ENCODE measurements around the gene CD22. TPM values are rescaled to one million over a fixed set of nuclear protein-coding genes. Genes with fewer than 3 reads are reported as not detected.

Gene CD22
- total and polyA plus RNA-seq, 2 of the 13 experiments (the other 11 are each of a cell fraction or from before 2014, with no cell fraction given): 0.71 to 1.7 TPM

- H3K9me3 ChIP-seq (ENCODE audit: low read length): no peaks in the 10 kb centered on the region
- in situ Hi-C loops (cut with HindIII; ENCODE audit: extremely low pct_ligation_motif_present, low pct_unique_long_range_greater_than_20kb): no loop called here
- H4K20me1 ChIP-seq (ENCODE audit: insufficient read depth, low read length): no peaks in the 10 kb centered on the region
- H3K4me2 ChIP-seq (ENCODE audit: low read depth, low read length): no peak overlapping the region
- no peak overlapping the region for H3K4me3 ChIP-seq (replicated peaks in 1 of 3; ENCODE audit: insufficient read depth in 1 of 3, low read depth in 2 of 3, low read length in 3 of 3)
- H3K27me3 ChIP-seq (ENCODE audit: control insufficient read depth in 1 of 2, insufficient read depth in 2 of 2, low read length in 2 of 2): peaks cover 6 to 32% of the 10 kb centered on the region in 2 experiments
- no TSS peak for BruUV-seq (replicated peaks)
- ATAC-seq (peak; percentile 16; the same call in 2 of the 3 replicates), DNase-seq (ENCODE audit: low spot score) (no peak), FAIRE-seq (peak; percentile 76)
- H3K79me2 ChIP-seq (ENCODE audit: insufficient read depth, low read length): no peaks in the 10 kb centered on the region
- H3K27ac ChIP-seq (ENCODE audit: extremely low read length, insufficient read depth, low read length): no peak overlapping the region
- POLR2A ChIA-PET: no interaction called here
- no peaks in the 10 kb centered on the region for H3K36me3 ChIP-seq (replicated peaks in 1 of 2; ENCODE audit: control insufficient read depth in 1 of 2, insufficient read depth in 2 of 2, low read length in 2 of 2)
- no peak overlapping the region for H2AFZ ChIP-seq (ENCODE audit: low read length)
- intact Hi-C loops (cut with micrococcal nuclease; ENCODE audit: unreplicated experiment): no loop called here
- CTCF ChIA-PET (ENCODE audit: low intra/inter-chr PET ratio, low total read pairs): no interaction called here
- WGBS (ENCODE audit: low lambda C conversion rate): 73% methylated on average over 7 of the region's 7 CpGs
- peaks cover 37% of the 10 kb centered on the region for H3K4me1 ChIP-seq (ENCODE audit: insufficient read depth, low read length)
- no peak overlapping the region for H3K9ac ChIP-seq (ENCODE audit: insufficient read depth, low read depth, low read length)
- peak; percentile 25; the same call in 1 of the 2 replicates for TF ChIP-seq ZFX (CRISPR knock-in tag; IDR thresholded peaks at IDR 0.05; ENCODE audit: low read depth)
- no peak for TF ChIP-seq ZNF256 (CRISPR knock-in tag; conservative IDR thresholded peaks at IDR 0.05)
- peak; percentile 63; the same call in 1 of the 2 replicates for TF ChIP-seq HNRNPL (IDR thresholded peaks at IDR 0.05; ENCODE audit: low read depth, low read length)
- TF ChIP-seq ZNF646 (CRISPR knock-in tag; IDR thresholded peaks at IDR 0.05): peak; percentile 95
Measured at GRCh38 chr19:35296644-35297514, 32.1 kb upstream of the CD22 start.

Measured in HepG2 (cell line).